Lower leg skin (tissue), 3 donors: Measurements from ENCODE around the gene TTC3.

Experiments
- CTCF ChIP-seq, 3 donors: fragments of 450-650 bp; IDR thresholded peaks; one replicate each; pipeline ENCODE4 v1.5.1; 2016; ENCODE audit warnings: antibody characterized with exemption in 3 of 3, mild to moderate bottlenecking in 3 of 3, moderate library complexity in 2 of 3
- POLR2A ChIP-seq, 2 donors: fragments of 450-650 bp; IDR thresholded peaks; one replicate each; pipeline ENCODE4 v1.6.1; 2016 to 2017; ENCODE audit warnings: antibody characterized with exemption in 2 of 2, mild to moderate bottlenecking in 1 of 2, moderate library complexity in 1 of 2

- TF ChIP-seq CTCF (IDR thresholded peaks at IDR 0.05) (no peak), POLR2A (IDR thresholded peaks at IDR 0.05) (no peak)
Observed at GRCh38 chr21:37032877-37033471, 40.1 kb upstream of the TTC3 start.
